HEK293T (cell line): ENCODE measurements around the gene MYH10.

Source experiments
- CTCF ChIA-PET: fragments of 350-600 bp; formaldehyde crosslinking; extraction: SDS; loops from one replicate; lab custom pipeline; 2021; ENCODE audit warnings: antibody characterized with exemption, inconsistent platforms; lab: Yijun Ruan, JAX
- POLR2A ChIA-PET: fragments of 350-600 bp; formaldehyde crosslinking; extraction: SDS; loops from one replicate; lab custom pipeline; 2020; ENCODE audit warnings: antibody characterized with exemption, inconsistent platforms; lab: Yijun Ruan, JAX
- DNase-seq: peaks from one replicate; pipeline ENCODE4 v3.0.0; 2012; ENCODE audit warnings: mixed read lengths; ENCODE audit errors: extremely low spot score
- ARNT ChIP-seq: fragments of 450-650 bp; IDR thresholded peaks from 2 replicates; pipeline ENCODE4 v1.6.1; 2017; ENCODE audit warnings: mild to moderate bottlenecking
- BHLHE40 ChIP-seq: fragments of 450-650 bp; IDR thresholded peaks from 2 replicates; pipeline ENCODE4 v1.6.1; 2016; ENCODE audit warnings: mild to moderate bottlenecking, moderate library complexity, borderline replicate concordance
- CTBP1 ChIP-seq: fragments of 450-650 bp; IDR thresholded peaks from 2 replicates; pipeline ENCODE4 v1.6.1; 2016; ENCODE audit warnings: borderline replicate concordance
- ELF4 ChIP-seq: fragments of 450-650 bp; IDR thresholded peaks from 2 replicates; pipeline ENCODE4 v1.6.1; 2017; ENCODE audit warnings: antibody characterized with exemption
- FOXA1 ChIP-seq: fragments of 450-650 bp; IDR thresholded peaks from 2 replicates; pipeline ENCODE4 v1.6.1; 2016; ENCODE audit warnings: mild to moderate bottlenecking
- FOXK2 ChIP-seq: fragments of 450-650 bp; IDR thresholded peaks from 2 replicates; pipeline ENCODE4 v1.6.1; 2016; ENCODE audit warnings: mild to moderate bottlenecking
- FOXM1 ChIP-seq: fragments of 450-650 bp; IDR thresholded peaks from 2 replicates; pipeline ENCODE4 v1.6.1; 2017; ENCODE audit warnings: mild to moderate bottlenecking, borderline replicate concordance
- HDGF ChIP-seq: fragments of 450-650 bp; IDR thresholded peaks from 2 replicates; pipeline ENCODE4 v1.6.1; 2017; ENCODE audit warnings: antibody characterized with exemption, borderline replicate concordance
- L3MBTL2 ChIP-seq: fragments of 450-650 bp; conservative IDR thresholded peaks from 2 replicates; pipeline ENCODE4 v1.6.1; 2016; ENCODE audit warnings: mild to moderate bottlenecking
- LEF1 ChIP-seq: fragments of 450-650 bp; IDR thresholded peaks from 2 replicates; pipeline ENCODE4 v1.6.1; 2017; ENCODE audit warnings: mild to moderate bottlenecking, borderline replicate concordance
- NFRKB ChIP-seq: fragments of 450-650 bp; IDR thresholded peaks from 2 replicates; pipeline ENCODE4 v1.6.1; 2016; ENCODE audit warnings: mild to moderate bottlenecking, moderate library complexity
- PKNOX1 ChIP-seq: fragments of 450-650 bp; IDR thresholded peaks from 2 replicates; pipeline ENCODE4 v1.6.1; 2016
- SP1 ChIP-seq: fragments of 450-650 bp; IDR thresholded peaks from 2 replicates; pipeline ENCODE4 v1.6.1; 2017
- SUZ12 ChIP-seq: fragments of 450-650 bp; IDR thresholded peaks from 2 replicates; pipeline ENCODE4 v1.6.1; 2016; ENCODE audit warnings: mild to moderate bottlenecking
- TARDBP ChIP-seq: fragments of 450-650 bp; IDR thresholded peaks from 2 replicates; pipeline ENCODE4 v1.6.1; 2016
- ZNF384 ChIP-seq: fragments of 450-650 bp; IDR thresholded peaks from 2 replicates; pipeline ENCODE4 v1.6.1; 2016

Gene MYH10

GRCh38 chr17:8672326-8672725 lies 41.8 kb upstream of the MYH10 start:
- ChIA-PET CTCF (no interaction called here), POLR2A (no interaction called here)
- TF ChIP-seq TARDBP (no peak), LEF1 (no peak), SUZ12 (no peak), HDGF (no peak), ZNF384 (no peak), FOXA1 (no peak), ELF4 (no peak), PKNOX1 (no peak), BHLHE40 (no peak), NFRKB (no peak), CTBP1 (no peak), L3MBTL2 (no peak), SP1 (no peak), ARNT (no peak), FOXK2 (no peak), FOXM1 (no peak)
- no peak for DNase-seq

DNA sequence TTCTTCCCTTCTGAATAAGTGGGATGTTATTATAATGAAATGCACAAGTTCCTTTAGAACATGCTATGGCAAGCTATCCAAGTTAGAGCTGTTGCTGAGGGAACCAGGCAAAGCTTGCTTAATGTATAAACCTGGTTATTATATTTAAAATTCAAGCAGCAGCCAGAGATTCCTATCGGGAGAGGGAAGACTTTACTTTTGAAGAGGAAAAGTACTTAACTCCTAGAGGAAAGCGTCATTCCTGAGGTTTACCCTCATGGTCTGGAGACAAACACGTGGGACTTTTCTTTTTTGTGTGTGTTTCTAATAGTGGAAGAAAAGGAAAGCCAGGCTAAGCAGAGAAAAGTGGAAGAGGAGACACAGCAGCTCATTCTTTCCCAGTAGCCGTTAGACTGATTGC lies 39.9 kb upstream of the MYH10 start:
- DNase-seq, result no peak
- TF ChIP-seq SUZ12, result no peak
- TF ChIP-seq TARDBP, result no peak
- no peak for TF ChIP-seq SP1
- TF ChIP-seq PKNOX1, result no peak
- TF ChIP-seq LEF1, result no peak
- no peak for TF ChIP-seq L3MBTL2
- no peak for TF ChIP-seq BHLHE40
- no peak for TF ChIP-seq HDGF
- no peak for TF ChIP-seq FOXM1
- TF ChIP-seq ARNT, result no peak
- no peak for TF ChIP-seq CTBP1
- POLR2A ChIA-PET, result no interaction called here
- CTCF ChIA-PET, result interaction anchor here (0.7 kb wide), 1 partner anchor 149 kb away, joined by 3 read pairs; no protein-coding TSS in a partner anchor

DNA sequence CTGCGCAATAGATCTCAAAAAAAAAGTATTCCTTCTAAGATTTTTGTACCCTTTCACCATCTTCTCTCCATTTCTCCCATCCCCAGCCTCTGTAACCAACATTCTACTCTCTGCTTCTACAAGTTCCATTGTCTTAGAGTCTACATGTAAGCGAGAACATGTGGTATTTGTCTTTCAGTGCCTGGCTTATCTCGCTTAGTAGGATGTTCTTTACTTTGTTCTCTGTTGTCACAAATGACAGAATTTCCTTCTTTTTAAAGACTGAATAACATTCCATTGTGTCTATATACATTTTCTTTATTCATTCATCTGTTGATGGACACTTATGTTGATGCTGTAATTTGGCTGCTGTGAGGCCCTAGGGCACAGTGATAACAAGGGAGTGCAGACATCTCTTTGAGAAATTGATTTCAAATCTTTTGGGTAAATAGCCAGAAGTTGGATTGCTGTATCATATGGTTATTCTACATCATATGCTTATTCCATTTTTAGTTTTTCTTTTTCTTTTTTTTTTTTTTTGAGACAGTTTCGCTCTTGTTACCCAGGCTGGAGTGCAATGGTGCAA lies 37.7 kb upstream of the MYH10 start:
- ChIA-PET CTCF (no interaction called here), POLR2A (no interaction called here)
- no peak for DNase-seq
- TF ChIP-seq CTBP1, result no peak
- TF ChIP-seq LEF1, result no peak
- TF ChIP-seq HDGF, result no peak
- no peak for TF ChIP-seq FOXA1

GRCh38 chr17:8667421-8667820 lies 36.9 kb upstream of the MYH10 start:
- CTCF ChIA-PET, result no interaction called here
- TF ChIP-seq ARNT (no peak), ZNF384 (no peak), PKNOX1 (no peak), FOXM1 (no peak), CTBP1 (no peak), HDGF (no peak), FOXA1 (no peak), TARDBP (no peak), FOXK2 (no peak)
- POLR2A ChIA-PET, result no interaction called here
- DNase-seq, result no peak

GRCh38 chr17:8665684-8666083 lies 35.2 kb upstream of the MYH10 start:
- no peak for DNase-seq
- no peak for TF ChIP-seq CTBP1
- no peak for TF ChIP-seq ZNF384
- POLR2A ChIA-PET, result no interaction called here
- CTCF ChIA-PET, result no interaction called here

DNA sequence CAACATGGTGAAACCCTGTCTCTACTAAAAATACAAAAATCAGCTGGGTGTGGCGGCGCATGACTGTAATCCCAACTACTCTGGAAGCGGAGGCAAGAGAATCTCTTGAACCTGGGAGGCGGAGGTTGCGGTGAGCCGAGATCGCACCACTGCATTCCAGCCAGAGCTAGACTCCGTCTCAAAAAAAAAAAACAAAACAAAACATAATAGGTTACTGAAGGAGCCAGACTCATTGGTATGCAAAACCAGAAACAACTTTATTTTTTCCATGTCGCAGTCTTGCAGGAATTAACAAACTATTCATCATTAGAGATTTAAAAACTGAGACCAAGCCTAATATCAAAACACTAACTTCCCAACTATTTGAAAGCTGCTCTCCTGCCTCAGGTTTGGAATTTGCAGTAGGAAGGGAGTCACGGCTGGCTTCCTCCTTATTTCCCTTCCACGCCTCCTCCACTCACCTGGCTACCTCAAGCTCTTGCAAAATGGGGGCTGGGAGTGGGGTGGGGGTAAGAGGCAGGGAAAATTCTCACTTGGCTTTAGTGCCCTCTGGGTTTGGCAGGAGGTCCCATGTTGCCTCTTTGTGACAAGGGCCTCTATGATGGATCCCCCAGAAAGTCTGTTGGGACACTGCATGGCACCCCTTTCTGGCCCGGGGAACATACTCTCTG lies 34.1 kb upstream of the MYH10 start:
- CTCF ChIA-PET, result no interaction called here
- TF ChIP-seq SP1, result no peak
- no peak for TF ChIP-seq SUZ12
- no peak for TF ChIP-seq FOXA1
- TF ChIP-seq ELF4, result no peak
- no peak for TF ChIP-seq NFRKB
- TF ChIP-seq BHLHE40, result no peak
- no peak for TF ChIP-seq FOXK2
- no peak for TF ChIP-seq ARNT
- no peak for TF ChIP-seq ZNF384
- TF ChIP-seq HDGF, result no peak
- no peak for TF ChIP-seq PKNOX1
- TF ChIP-seq LEF1, result no peak
- no peak for TF ChIP-seq CTBP1
- no peak for TF ChIP-seq FOXM1
- TF ChIP-seq L3MBTL2, result no peak
- no peak for TF ChIP-seq TARDBP
- POLR2A ChIA-PET, result no interaction called here
- no peak for DNase-seq
